NB4 (cell line): ENCODE measurements around the gene VPS13C.
A peak's percentile ranks its signal among the peaks of the same experiment; 100 is the strongest.

Experiments used
- DNase-seq: peaks from one replicate; pipeline ENCODE4 v3.0.0; 2010; ENCODE audit warnings: low read depth
- H3K4me3 ChIP-seq: one replicate; pipeline ENCODE4 v1.5.1; 2011; ENCODE audit warnings: mild to moderate bottlenecking, low read depth, low read length, moderate library complexity
- MYC ChIP-seq: IDR thresholded peaks from 2 replicates; pipeline ENCODE4 v1.6.1; 2011; ENCODE audit warnings: low read depth, low read length
- POLR2A ChIP-seq: IDR thresholded peaks from 2 replicates; pipeline ENCODE4 v1.6.1; 2011; ENCODE audit warnings: mild to moderate bottlenecking; ENCODE audit not compliant: insufficient read length; ENCODE audit errors: extremely low read depth
- TF ChIP-seq, protein P1 (sequence below): IDR thresholded peaks from 2 replicates; pipeline ENCODE4 v1.6.1; 2011; ENCODE audit warnings: low read depth, low read length
- TF ChIP-seq, protein P2 (sequence below): IDR thresholded peaks from one replicate; pipeline ENCODE4 v1.5.1; 2012; ENCODE audit warnings: low read depth, low read length

Gene VPS13C

DNA sequence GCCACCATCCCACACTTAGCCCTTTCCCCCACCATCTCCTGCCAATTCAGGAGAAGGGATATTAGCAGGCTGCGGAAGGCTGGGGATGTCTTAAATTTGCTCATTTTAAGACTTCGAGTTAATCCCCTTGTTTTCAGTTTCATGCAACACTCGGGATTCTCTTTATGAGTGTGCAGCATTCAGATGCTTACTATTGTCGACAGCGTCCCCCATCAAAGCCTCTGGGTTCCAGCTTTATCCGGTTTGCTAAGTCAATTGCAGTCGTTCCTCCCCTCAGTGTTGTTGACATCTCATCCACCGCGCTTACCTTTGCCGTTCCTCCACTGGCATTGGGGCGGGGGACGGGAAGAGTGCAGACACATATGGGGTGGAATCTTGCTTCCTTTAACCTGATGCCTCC is 220.2 kb downstream of the VPS13C start:
- H3K4me3 ChIP-seq, result no peak overlapping the region
- TF ChIP-seq POLR2A (no peak), MYC (no peak)
- TF ChIP-seq, protein P1, sequence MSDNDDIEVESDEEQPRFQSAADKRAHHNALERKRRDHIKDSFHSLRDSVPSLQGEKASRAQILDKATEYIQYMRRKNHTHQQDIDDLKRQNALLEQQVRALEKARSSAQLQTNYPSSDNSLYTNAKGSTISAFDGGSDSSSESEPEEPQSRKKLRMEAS, result no peak
- TF ChIP-seq, protein P2, sequence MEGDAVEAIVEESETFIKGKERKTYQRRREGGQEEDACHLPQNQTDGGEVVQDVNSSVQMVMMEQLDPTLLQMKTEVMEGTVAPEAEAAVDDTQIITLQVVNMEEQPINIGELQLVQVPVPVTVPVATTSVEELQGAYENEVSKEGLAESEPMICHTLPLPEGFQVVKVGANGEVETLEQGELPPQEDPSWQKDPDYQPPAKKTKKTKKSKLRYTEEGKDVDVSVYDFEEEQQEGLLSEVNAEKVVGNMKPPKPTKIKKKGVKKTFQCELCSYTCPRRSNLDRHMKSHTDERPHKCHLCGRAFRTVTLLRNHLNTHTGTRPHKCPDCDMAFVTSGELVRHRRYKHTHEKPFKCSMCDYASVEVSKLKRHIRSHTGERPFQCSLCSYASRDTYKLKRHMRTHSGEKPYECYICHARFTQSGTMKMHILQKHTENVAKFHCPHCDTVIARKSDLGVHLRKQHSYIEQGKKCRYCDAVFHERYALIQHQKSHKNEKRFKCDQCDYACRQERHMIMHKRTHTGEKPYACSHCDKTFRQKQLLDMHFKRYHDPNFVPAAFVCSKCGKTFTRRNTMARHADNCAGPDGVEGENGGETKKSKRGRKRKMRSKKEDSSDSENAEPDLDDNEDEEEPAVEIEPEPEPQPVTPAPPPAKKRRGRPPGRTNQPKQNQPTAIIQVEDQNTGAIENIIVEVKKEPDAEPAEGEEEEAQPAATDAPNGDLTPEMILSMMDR, result no peak
- no peak for DNase-seq

DNA sequence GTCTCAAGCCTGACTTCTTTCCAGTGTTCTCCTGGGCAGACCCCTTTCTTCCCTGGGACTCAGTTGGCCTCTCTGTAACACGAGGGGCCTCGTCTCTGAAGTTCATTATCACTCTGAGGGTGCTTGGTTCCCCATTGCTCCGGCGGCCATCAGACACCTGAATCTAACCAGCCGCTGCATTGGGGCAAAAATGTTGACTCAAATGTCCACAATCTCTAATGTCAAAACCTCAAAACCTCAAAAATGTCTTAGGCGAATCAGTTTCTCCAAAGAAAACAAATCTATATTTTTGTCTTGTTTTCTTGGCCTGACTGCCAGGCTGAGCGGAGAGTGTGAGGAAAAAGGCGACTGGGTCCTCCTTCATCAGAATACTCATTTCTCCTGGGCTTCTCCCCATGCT is 220.7 kb downstream of the VPS13C start:
- DNase-seq, result no peak
- TF ChIP-seq, protein P2, result no peak
- TF ChIP-seq, protein P1, result no peak
- no peak for TF ChIP-seq POLR2A
- no peak overlapping the region for H3K4me3 ChIP-seq

DNA sequence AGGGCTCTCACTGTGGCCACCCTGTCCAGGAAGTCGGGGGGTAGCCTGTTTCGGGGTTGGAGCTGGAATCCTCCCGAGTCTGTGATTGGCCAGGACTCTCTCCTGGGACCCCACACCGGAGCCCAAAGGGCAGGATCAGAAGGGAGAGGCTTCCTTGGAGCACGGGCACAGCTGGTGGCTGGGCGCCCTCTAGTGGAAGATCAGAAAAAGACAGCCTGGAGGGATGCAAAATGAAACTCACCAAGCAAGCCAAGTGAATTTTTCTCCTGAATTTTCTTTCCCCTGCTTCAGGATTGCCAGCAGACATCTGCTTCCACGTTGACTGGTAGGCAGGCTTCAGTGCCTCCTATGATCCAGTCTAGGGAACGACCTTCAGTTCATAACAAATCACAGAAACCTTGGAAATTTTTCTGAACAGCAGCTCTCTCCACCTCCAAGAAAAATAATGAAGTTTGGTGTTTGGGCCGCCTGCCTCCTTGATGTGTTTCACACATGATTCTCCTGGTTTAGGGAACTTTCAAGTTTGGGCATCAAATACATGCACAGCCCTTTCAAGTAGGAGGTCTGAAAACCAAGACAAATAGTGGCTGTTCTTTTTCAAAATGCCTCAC is 224.6 kb downstream of the VPS13C start:
- H3K4me3 ChIP-seq, result no peak overlapping the region
- DNase-seq, result peak; percentile 59
- no peak for TF ChIP-seq MYC
- TF ChIP-seq, protein P2, result peak; percentile 81

DNA sequence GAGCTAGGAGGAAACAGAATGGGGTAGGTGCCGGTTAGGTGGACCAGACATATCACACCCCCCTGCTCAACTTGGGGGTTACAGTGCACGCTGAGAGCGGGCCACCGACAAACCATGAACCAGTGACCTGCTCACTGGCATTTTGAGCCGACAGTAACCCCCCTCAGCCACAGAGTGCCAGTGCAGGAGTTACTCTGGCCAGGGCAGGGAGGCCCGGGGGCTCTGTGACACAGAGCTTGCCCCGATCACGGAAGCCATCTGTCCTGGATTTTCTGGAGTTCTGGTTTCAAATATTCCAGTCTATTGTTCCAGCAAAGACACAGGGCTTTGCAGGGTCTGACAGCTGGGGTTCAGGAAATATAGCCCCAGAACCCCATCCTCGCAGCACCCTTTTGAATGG is 225.2 kb downstream of the VPS13C start:
- DNase-seq, result no peak
- TF ChIP-seq POLR2A (no peak), MYC (no peak)
- TF ChIP-seq, protein P1, result no peak
- TF ChIP-seq, protein P2, result no peak
- no peak overlapping the region for H3K4me3 ChIP-seq

DNA sequence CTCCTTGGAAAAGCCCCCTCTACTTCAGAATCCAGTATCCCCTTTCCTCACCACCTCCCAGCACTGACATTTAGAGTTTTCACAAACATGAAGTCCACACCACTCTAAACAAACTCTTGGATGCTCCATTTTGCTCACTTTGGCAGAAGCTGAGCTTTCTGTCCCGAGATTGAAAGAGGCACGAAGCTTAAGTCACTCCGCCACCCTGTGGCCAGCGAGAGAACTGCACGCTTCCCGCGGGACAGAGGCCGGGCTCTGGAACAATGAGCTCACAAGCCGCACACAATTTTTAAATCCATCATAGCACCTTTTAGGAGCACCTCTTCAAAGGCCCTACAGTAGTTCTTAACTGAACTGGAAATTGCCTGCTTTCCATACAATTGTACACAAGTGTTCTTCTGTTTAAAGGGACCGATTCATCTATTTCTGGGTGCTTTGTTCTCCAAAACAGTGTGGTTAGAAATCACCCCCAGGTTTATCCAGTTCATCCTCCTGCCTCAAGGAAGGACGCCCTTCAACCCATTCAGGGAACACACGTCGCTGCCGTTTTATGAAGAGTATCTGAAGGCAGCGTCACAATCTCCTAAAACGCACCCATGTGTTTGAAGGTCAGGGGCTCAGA is 226.1 kb downstream of the VPS13C start:
- TF ChIP-seq, protein P2, result peak; percentile 91
- no peak for TF ChIP-seq POLR2A
- TF ChIP-seq, protein P1, result peak; percentile 83
- TF ChIP-seq MYC, result 0 out of 2 replicates have a peak, but pooled peaks have one; percentile 47
- no peak overlapping the region for H3K4me3 ChIP-seq
- DNase-seq, result peak; percentile 71

DNA sequence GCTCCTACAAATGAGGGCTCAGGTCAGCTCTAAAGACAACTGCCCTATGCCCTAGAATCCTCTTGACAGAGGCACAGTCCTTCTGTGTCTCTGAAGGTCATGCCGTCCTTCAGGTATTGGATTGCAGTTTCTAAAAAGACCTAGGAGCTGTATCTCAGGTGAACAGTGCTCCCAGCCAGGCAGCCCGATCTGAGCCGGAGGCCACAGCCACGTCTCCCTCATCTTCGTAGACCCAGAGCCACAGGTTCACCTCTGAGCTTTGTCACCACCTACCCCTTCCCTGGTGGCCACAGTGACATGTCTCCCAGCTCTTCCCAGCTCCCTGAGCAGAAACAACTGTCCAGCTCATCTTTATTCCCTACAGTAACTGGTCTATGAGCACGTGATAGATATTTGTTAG is 228.0 kb downstream of the VPS13C start:
- TF ChIP-seq, protein P1, result no peak
- TF ChIP-seq, protein P2, result no peak
- H3K4me3 ChIP-seq, result no peak overlapping the region
- DNase-seq, result no peak
